NCI-H510A (cell line): ENCODE results near the gene ARIH2.

Experiments used
- DNase-seq: peaks from one replicate; lab custom pipeline; 2025; lab: John Stamatoyannopoulos, UW

ARIH2 gene

DNA sequence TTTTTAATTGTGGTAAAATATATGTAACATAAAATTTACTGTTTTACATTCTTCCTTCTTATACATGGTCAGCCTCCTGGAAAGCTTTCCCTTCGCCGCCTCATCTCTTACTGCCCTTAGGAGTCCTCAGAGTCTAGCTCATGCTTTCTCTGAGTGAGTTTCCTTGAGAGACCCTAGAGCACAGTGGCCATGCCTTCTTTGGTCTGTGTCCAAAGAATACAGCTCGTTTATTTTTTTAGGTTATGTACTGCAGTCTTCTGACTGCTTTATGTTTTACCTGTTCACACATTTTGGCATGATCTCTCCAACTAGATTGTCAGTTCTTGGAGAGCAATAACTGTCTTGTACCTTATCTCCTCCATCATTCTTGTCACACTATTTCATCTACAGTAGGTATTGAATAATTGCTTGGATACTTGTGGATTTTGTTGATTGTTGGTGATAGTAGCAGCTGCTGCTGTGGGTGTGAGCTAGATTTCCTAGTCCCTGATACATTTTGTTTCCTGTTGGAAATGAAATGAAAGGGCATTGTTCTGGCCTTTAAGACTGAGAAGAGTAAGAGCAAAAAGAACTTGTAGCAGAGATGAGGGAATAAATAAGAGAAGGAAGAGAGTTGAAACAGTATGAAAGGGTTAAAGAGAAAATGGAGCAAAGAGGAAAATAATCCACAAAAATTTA, 10.9 kb downstream of the ARIH2 start:
- no peak for DNase-seq

DNA sequence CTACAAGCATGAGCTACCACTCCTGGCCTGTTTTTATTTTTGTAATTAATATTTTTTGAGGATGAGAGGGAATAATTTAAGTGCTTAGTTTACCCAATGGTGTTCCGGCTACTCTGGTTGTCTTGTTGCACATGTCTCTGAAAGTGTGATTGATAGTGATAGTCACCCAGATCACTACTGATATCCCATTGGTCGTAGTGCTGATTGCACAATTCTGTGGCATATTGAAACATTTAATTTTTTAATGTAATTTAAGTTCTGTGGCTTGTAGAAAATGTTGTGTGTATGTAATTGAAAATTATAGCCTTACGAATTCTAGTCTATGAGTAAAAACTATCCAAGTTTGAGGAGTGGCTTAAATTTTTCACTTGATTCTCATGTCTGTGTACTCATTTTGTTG, 11.9 kb downstream of the ARIH2 start:
- DNase-seq, result no peak

DNA sequence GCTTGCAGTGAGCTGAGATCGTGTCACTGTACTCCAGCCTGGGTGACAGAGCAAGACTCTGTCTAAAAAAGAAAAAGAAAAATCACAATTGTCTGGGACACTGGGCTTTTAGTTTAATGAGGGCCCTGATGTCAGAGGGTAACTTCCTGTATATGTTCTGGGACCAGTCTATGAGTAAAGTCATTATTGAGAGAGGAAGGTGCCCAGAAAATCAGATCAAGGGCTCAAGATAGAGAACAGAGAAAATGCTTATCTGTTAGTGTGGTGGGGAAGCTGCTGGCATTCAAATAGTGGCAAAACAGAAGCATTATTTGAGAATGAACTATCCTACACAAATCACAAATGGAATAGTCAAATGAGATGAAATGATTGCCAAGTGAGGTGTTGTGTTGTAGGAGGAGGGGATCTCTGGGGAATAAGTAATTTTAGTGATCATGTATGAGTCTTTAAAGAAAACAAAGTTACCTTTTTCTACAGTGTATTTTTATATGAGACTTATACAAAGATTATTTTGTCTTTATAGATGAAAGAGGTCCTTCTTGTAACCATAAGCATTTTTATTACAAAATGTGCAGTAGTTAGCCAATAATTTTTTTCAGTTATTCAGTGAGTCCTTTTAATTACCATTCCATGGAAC, 13.4 kb downstream of the ARIH2 start:
- no peak for DNase-seq

DNA sequence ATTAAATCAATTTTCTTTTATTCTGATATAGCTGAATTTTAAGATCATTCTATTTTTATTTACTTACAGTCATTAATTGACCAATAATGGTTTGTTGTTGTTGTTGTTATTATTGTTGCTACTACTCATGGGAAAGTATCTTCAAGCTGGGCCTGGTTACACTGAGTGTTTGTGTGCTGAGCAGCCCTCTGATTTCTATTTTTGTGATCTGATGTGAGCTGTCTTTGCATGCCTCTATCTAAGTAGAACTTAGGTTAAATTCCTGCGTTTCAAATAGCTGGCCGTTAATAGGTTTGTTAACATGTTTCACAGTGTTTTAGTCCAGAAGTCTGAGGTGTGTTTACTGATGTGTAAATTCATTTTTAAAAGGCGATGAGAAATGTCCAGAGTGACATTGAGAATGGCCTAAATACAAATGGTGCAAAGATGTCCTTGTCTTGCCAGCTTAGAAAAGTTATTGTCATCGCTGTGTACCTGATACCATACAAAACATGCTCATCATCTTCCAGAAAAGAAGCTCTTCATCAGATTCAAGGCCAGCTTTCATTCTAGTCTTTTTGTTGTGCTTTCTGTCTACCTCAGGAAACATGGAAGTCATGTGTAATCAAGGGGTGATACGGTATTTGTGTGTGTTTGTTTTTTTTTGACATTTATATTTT, 15.8 kb downstream of the ARIH2 start:
- DNase-seq, result no peak

DNA sequence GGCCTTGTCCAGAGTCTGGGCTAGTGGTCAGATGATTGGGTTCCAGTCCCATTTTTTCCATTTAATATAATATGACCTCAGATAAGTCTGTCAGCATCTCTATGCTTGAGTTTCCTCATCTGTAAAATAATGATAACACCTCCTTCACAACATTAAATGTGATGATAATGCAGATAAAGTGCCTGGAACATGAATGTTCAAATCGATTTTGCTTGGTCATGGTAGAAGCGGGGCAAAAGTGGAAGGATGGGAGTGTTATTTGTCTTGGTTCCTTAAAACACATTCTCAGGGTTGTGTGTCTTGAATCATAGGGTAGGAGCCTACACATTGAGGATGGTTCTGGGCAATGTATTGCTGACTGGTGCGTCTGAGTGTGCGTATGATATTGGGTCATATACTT, 16.9 kb downstream of the ARIH2 start:
- no peak for DNase-seq

DNA sequence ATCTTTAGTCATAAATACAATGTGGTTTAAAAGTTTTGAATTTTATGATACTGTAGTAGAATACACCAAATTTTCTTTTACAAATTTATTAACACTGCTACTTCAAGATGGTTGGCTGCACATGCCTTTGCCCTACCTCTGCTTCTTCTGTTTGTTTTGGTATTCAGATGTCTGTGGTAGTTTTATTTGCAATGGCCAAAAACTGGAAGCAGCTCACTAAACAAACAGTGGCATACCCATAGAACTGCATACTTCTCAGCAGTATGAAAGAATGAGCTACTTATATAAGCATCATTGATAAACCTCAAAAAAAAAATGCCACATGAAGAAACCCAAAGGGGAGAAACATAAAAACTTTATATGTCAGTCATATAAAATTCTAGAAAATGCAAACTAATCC, 19.5 kb downstream of the ARIH2 start:
- no peak for DNase-seq

DNA sequence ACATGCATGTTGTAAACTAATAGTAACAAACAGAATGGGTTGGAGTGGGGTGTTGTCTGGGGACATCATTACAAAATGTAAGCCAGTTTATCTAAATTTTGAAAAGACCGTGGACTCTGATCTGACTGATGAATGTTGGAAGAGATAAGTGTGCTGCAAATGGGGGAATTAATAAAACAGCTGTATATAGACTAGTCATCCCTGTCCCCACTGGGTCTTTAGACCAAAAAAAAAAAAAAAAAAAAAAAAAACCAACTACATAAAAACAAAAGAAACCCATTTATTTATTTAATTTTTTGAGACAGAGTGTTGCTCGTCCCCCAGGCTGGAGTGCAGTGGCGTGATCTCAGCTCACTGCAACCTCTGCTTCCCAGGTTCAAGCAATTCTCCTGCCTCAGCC, 20.0 kb downstream of the ARIH2 start:
- no peak for DNase-seq

DNA sequence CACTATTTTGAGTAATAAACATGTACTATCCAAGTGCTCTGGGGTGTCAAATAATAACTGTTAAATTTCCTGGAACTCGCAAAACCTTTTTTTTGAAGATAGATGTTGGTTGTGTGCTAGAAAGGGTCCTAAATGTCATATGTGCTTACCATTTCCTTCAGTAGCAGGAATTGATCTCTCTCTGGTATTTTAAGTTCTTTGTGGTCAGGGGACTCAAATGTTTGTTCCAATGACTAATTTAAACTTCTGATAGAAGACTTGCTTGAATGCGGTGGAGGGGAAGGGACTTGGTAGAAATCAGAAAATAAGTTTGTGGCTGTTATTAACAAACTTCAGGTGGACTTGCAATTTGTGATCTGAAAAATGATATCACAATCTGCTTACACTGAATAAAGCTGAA, 26.8 kb downstream of the ARIH2 start:
- no peak for DNase-seq

DNA sequence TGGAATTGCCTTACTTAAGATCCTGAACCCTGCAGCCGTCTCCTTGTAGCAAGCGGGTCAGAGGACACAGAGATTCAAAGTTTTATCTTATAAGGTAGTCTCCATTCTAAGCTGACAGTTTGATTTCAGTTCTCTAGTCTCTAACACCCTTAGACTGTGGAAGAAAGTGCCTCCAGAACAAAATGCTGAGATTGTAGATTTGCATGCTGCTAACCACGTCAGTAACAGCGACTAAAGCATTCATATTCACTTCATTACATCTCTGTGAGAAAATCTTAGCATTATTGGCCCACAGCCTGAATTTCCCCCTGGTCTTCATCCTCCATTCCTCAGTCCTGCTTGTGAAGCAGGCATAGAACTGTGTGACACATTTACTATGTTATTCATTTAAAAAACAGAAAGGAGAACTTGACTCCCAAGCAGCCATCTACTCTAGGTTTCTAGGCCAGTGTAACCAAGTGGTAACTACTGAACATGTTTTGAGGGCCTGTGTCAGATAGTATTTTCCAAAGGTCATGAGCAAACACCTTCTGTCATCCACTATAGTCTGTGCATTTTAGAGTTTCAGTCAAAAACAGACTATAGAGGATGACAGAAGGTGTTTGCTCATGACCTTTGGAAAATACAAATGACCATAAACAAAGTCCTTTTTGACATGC, 27.4 kb downstream of the ARIH2 start:
- DNase-seq, result no peak

DNA sequence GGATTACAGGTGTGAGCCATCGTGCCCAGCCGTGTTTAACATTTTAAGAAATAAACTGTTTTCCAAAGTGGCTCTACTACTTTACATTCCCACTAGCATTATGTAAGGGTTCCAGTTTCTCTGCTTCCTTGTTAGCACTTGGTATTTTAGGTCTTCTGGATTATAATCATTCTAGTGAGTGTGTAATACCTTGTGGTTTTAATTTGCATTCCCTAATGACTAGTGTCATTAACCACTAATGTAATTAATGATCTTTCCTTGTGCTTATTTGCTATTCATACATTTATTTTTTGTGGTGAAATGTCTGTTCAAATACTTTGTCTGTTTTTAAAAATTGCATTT, 30.7 kb downstream of the ARIH2 start:
- no peak for DNase-seq

DNA sequence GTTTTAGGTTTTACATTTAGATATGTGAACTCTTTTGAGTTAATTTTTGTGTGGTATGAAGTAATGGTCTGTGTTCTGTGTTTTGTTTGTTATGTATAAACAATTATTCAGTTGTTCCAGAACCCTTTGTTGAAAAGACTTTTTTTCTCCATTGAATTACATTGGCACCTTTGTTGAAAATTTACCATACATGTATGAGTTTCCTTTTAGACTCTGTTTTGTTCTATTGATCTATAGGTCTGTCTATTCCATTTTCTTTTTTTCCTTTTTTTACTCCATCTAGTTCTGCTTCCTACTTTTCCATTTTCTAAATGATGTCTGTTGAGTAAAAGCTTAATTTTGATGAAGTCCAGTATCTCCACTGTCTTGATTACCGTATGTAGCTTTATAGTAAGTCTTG, 31.4 kb downstream of the ARIH2 start:
- DNase-seq, result no peak

DNA sequence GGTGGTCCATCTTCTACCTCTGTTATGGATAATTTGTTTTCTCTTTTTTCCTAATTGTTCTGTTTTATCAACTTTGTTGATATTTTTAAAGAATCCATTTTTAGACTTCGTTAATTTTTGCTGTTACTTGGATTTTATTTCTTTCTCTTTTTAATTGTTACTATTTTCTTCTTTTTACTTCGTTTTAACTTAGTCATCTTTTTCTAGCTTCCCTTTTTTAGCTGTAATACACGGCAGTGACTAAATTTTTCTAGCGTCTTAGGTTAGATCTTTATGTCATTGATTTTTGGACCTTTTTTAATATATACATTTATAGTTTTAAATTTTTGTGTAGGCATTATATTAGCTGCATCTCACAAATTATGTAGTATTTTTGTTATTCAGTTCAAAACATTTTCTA, 33.1 kb downstream of the ARIH2 start:
- no peak for DNase-seq

DNA sequence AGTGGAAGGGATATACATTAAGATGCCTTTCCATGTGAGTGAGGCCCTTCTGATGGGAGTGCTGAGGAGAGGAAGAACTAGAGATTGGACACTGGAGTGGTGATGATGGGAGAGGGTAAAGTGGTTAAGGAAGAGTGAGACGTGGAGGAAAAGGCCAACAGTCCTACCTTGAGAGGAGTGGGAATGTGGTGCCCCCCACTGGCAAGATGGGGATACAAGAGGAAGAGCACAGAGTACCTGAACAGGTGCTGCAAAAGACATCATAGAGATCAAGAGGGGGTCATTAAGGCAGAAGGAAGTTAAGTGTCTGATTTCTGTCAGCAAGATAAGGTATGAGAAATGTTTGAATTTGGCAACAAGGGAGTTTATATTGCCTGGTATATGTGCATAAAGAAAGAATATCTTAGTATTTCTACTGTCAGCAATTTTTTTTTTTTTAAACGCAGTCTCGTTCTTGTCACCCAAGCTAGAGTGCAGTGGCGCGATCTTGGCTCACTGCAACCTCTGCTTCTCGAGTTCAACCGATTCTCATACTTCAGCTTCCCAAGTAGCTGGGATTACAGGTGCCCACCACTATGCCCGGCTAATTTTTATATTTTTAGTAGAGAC, 34.0 kb downstream of the ARIH2 start:
- DNase-seq, result peak; percentile 11

DNA sequence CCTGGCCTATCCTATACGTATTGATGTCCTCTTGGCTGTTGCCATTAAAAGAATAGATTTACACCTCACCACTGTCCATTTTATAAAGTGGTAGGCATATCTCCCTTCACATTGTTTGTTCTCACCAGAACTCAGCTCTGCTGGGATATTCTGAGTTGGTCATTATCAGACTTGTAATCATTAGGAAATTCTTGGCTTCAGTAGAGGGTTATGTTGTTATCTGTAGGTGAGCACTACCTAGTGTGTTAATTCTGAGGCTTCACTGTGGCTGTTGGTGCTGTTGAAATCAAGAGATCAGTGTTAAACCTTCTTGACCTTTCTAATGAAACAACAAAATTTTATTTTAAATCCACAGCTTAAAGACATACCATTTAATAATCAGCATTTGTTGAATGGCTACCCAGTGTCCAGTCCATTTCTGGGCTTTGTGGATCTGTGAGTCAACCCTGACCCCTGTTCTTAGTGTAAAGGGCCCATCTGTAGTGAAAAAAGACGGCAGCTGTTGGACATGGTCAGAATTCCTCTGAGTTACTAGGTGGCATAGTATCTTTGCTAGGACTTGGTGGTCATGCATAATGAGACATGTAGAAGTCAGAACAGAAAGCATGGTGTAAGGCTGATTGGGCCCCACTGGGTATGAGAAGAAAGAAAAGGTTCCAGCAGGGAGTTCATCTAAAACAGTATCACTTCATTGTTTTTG, 38.5 kb downstream of the ARIH2 start:
- DNase-seq, result no peak

DNA sequence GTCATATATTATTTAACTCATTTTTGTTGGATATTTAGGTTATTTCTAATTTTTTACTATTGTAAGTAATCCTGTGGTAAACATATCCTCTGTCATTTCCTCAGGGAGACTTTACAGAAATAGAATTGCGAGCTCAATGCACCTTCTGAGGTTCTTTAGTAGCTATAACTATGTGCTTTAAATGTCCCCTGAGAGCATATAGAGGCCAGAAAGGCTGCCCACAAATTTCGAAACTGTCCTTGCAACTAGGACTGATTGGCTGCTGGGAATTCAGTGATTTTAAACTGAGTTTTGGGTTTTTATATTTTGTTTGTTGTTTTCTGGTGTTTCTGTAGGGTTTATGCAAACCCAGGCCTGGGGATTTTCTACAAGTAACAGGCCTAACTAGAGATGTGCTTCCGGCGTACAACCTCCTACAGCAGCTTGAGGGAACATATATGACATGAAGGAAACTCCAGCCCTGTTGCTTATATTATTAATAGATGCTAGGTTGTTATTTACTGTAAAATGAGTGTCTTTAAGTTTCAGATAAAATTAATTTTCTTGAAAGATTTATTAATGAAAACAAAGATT, 42.3 kb downstream of the ARIH2 start:
- DNase-seq, result no peak

DNA sequence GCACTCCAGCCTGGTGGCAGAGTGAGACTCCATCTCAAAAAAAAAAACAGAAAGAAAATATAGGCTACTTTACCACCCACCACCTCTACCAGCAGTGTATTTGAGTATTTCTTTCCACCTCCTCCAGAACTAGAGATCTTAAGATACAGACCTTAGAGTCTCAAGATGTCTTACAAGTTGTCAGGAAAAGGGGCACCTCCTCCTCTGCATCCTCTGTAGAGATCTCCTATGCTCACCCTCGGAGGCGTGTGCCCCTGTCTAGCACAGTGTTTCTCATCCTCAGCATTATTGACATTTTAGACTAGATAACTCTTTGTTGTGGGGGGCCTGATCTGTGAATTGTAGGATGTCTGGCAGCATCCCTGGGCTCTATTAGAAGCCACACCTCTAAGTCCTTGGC, 43.7 kb downstream of the ARIH2 start:
- DNase-seq, result no peak

DNA sequence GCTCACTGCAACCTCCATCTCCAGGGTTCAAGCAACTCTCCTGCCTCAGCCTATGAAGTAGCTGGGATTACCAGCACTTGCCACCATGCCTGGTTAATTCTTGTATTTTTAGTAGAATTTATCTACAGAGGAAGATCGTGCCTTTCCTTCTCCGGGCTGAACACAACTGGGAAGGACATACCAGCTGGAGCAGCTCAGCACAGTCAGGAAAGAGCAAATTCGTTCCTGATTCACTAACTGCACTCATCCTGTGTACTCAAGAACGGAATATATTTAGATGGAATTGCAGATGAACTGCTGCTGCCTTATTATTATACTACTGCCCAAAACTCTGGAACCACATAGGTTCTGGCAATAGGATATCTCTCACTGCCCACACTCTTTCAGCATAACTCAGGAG, 44.3 kb downstream of the ARIH2 start:
- DNase-seq, result no peak

DNA sequence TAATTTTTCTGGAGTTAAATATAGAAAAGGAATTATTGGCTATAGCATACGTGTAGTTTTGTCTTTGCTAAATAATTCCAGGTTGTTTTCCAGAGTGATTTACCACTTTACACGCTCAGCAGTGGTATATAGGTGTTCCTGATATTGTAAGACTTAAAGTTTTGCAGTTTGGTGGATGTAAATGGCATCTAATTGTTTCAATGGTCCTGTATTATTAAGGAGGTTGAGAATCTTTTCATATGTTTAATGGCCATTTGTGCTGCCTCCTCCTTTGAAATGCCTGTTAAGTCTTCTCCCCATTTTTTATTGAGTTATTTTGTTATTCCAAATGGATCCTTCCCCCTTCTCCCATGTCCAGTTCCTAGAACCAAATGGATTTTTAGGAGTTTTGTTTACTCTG, 44.9 kb downstream of the ARIH2 start:
- no peak for DNase-seq

DNA sequence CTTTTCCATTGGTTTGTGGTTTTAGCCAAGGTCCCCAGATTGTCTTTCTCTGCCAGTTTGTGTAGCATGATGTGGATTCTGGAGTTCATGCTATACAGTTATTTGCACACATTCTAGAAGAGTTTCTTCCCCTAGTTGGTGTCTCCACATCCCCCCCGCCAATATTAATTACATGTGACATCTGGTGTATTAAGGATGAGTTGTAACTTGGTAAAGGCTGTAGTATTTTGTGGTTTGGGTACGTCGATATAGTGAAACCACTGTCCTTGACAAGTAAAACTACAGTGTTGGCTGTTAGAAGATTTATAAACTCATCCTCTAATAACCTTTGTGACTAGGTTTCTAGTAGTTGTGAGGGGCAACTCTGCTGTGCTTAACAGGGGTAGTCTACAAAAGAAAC, 47.7 kb downstream of the ARIH2 start:
- DNase-seq, result no peak

DNA sequence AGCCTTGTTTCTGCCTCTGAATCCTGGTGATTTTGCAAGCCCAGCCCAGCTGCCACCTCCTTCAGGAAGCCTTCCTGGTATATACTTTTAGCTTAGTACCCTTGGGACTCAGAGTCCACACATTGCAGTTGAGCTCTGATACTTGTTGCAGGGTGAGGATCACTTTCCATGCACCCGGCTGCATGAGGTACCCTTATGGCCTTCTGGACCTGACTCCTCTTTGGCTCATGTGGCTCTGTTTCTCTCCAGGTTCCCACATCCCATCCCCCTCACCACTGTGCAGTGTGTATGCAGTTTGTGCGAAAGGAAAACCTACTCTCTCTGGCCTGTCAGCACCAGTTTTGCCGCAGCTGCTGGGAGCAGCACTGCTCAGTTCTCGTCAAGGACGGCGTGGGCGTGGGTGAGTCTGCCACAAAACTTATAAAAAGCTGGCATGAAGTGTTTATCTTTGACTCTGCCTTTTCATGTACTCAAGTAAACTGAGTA, 48.3 kb downstream of the ARIH2 start:
- DNase-seq, result no peak

DNA sequence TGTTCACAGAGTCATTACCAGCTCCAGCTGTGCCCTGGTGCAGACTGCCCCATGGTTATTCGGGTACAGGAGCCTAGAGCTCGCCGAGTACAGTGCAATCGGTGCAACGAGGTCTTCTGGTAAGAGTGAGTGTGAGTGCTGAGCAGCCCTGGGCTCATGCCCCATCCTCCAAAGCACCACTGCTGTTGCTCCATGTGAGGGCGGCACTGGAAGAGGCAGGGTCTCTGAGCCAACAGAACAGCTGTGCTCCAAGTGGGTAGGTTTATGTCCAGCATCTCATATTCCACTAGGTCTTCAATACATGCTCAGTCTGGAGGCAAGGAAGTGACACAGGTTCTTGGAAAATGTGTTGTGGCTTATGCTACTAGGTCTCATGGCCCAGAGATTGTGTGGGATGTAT, 51.9 kb downstream of the ARIH2 start:
- DNase-seq, result no peak
